Skeletal muscle tissue (tissue), 4 donors: Measurements from ENCODE around the gene CRLF3. TPM values are rescaled to one million over a fixed set of nuclear protein-coding genes. Genes with fewer than 3 reads are reported as not detected.
"Not testable (repeated sequence)": the region's sequence is repeated elsewhere in the genome, so short reads cannot be mapped to it uniquely, and the experiment has no call there.

Experiments
- H3K27ac ChIP-seq: one replicate; pipeline ENCODE4 v1.7.0; 2013; ENCODE audit warnings: mild to moderate bottlenecking, low read depth, low read length, inconsistent platforms
- H3K27me3 ChIP-seq, 3 donors: one replicate each; pipeline ENCODE4 v1.7.0; 2013; ENCODE audit warnings: low read length in 3 of 3; ENCODE audit not compliant: control insufficient read depth in 3 of 3, insufficient read depth in 3 of 3
- H3K36me3 ChIP-seq, 3 donors: one replicate each; pipeline ENCODE4 v1.7.0; 2013; ENCODE audit warnings: low read length in 3 of 3; ENCODE audit not compliant: control insufficient read depth in 3 of 3, insufficient read depth in 3 of 3
- H3K4me1 ChIP-seq, 3 donors: one replicate each; pipeline ENCODE4 v1.7.0; 2013; ENCODE audit warnings: low read length in 3 of 3, mild to moderate bottlenecking in 3 of 3; ENCODE audit not compliant: control insufficient read depth in 3 of 3, insufficient read depth in 3 of 3
- H3K4me3 ChIP-seq, 3 donors: one replicate each; pipeline ENCODE4 v1.7.0; 2013; ENCODE audit warnings: low read length in 3 of 3
- H3K9ac ChIP-seq, 3 donors: one replicate each; pipeline ENCODE4 v1.7.0; 2013; ENCODE audit warnings: low read length in 3 of 3, mild to moderate bottlenecking in 3 of 3, moderate library complexity in 2 of 3, low read depth in 1 of 3
- H3K9me3 ChIP-seq, 3 donors: one replicate each; pipeline ENCODE4 v1.7.0; 2013; ENCODE audit warnings: low read length in 3 of 3; ENCODE audit not compliant: control insufficient read depth in 3 of 3
- total RNA-seq: library from RNA; depleted of rRNA; stranded (reverse); fragments of >200 nt; gene quantifications from one replicate; pipeline ENCODE4 v1.2.3, GENCODE V29; 2014
- donor health status: Osteomylitis.

The CRLF3 gene
- total RNA-seq, 1 donor from 2014 or later, result 7.8 TPM

- no peak overlapping the region for H3K4me3 ChIP-seq
- H3K27ac ChIP-seq, result no peak overlapping the region
- H3K36me3 ChIP-seq, result no peaks in the 10 kb centered on the region
- H3K9ac ChIP-seq, result no peak overlapping the region
- peaks cover 0 to 6% (median 4%) of the 10 kb centered on the region in 3 donors for H3K4me1 ChIP-seq
- H3K27me3 ChIP-seq, result no peaks in the 10 kb centered on the region
- H3K9me3 ChIP-seq, result no peaks in the 10 kb centered on the region
These were observed 8.3 kb downstream of the CRLF3 start for GRCh38 chr17:30816165-30816564.

- not testable (repeated sequence) for H3K9ac ChIP-seq, H3K4me1 ChIP-seq, H3K27ac ChIP-seq, H3K27me3 ChIP-seq, H3K4me3 ChIP-seq, H3K9me3 ChIP-seq, H3K36me3 ChIP-seq
These were observed 9.6 kb downstream of the CRLF3 start for GRCh38 chr17:30814860-30815259.

DNA sequence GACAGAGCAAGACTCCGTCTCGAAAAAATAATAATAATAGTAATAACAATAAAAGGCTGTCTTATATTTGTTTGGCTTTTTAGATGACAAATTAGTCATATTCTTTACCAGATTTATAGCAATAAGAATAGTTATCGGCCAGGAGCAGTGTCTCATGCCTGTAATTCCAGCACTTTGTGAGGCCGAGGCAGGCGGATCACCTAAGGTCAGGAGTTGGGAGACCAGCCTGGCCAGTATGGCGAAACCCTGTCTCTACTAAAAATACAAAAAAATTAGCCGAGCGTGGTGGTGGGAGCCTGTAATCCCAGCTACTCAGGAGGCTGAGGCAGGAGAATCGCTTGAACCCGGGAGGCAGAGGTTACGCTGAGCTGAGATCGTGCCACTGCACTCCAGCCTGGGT, 10.3 kb downstream of the CRLF3 start:
- H3K9ac ChIP-seq, H3K27ac ChIP-seq, H3K9me3 ChIP-seq, H3K4me1 ChIP-seq, H3K27me3 ChIP-seq, H3K36me3 ChIP-seq, H3K4me3 ChIP-seq: not testable (repeated sequence)

- no peaks in the 10 kb centered on the region for H3K36me3 ChIP-seq
- H3K9ac ChIP-seq, result peak overlapping the region in 1 of 3 donors; percentile 14
- no peak overlapping the region for H3K27ac ChIP-seq
- no peaks in the 10 kb centered on the region for H3K27me3 ChIP-seq
- H3K4me3 ChIP-seq, result no peak overlapping the region
- H3K4me1 ChIP-seq, result peaks cover 0 to 6% (median 4%) of the 10 kb centered on the region in 3 donors
- no peaks in the 10 kb centered on the region for H3K9me3 ChIP-seq
These were observed 12.0 kb downstream of the CRLF3 start for GRCh38 chr17:30812218-30813177.

- no peaks in the 10 kb centered on the region for H3K9me3 ChIP-seq
- H3K4me3 ChIP-seq, result no peak overlapping the region
- no peak overlapping the region for H3K9ac ChIP-seq
- no peaks in the 10 kb centered on the region for H3K27me3 ChIP-seq
- no peak overlapping the region for H3K27ac ChIP-seq
- H3K4me1 ChIP-seq, result peaks cover 0 to 6% (median 4%) of the 10 kb centered on the region in 3 donors
- H3K36me3 ChIP-seq, result no peaks in the 10 kb centered on the region
These were observed 14.6 kb downstream of the CRLF3 start for GRCh38 chr17:30809867-30810266.

DNA sequence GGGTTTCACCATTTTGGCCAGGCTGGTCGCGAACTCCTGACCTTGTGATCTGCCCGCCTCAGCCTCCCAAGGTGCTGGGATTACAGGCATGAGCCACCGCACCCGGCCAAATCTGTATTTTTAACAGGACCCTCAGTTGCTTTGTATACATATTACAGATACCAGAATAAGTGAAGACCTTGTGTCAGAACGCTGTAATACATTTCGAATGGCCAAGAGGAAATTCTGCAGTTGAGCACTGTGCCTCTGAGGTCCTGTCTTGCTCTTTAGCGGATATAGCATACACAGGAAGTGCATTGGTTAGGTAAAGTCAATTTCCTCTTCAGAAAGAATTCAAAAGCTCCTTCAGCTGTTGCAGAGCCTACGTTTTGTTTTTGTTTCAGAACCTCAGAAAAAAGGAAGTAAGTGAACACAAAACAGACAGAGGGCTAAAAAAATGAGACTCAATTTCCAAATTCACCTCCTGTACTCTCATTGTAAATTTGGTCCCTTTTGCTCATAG, 15.7 kb downstream of the CRLF3 start:
- Histone ChIP-seq H3K4me3 (no peak overlapping the region), H3K27ac (no peak overlapping the region), H3K9me3 (no peaks in the 10 kb centered on the region), H3K36me3 (peaks cover 0 to under 1% (median under 1%) of the 10 kb centered on the region in 3 donors), H3K9ac (no peak overlapping the region), H3K4me1 (peaks cover 0 to 6% (median 4%) of the 10 kb centered on the region in 3 donors), H3K27me3 (no peaks in the 10 kb centered on the region)

DNA sequence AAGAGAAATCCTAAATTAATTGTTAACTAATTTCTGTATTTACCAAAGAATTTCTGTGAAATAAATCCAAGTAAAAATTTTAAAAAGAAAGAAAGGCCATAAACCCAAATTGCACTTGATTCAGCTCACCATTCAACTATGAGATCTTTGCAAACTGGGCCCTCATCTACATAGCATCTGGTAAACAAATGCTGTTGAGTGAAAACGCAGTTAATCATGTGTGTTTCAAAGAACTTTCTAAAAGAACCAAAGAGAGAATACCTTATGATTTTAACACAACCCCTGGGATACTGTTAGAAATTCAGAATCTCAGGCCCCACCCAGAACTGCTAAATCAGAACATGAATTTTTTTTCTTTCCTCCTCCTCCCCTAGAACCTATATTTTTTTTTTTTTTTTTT, 16.6 kb downstream of the CRLF3 start:
- H3K27me3 ChIP-seq, result no peaks in the 10 kb centered on the region
- no peak overlapping the region for H3K27ac ChIP-seq
- peaks cover 0 to 8% (median 4%) of the 10 kb centered on the region in 3 donors for H3K36me3 ChIP-seq
- no peaks in the 10 kb centered on the region for H3K9me3 ChIP-seq
- no peak overlapping the region for H3K4me3 ChIP-seq
- no peak overlapping the region for H3K9ac ChIP-seq
- peaks cover 0 to 6% (median 4%) of the 10 kb centered on the region in 3 donors for H3K4me1 ChIP-seq

DNA sequence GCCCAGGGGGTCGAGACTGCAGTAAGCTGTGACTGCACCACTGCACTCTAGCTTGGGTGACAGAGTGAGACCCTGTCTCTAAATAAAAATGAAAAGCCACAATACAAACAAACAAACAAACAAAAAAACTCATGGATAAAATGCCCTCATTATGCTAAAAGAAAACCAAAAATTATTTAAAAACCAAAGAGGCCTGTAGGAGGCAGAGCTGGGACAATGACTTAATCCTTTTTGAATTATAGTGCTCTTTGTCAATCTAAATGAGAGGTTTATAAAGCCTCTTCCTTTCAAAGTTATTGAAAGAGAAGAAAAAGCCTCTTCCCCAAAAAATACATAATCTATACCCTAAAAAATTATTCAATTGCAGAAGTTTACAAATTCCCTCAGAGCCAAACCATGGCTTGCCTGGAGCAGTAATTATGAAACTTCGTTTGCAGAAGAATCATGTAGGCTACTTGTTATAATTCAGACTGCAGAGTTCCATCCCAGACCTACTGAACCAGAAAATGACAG, 18.5 kb downstream of the CRLF3 start:
- no peaks in the 10 kb centered on the region for H3K4me1 ChIP-seq

DNA sequence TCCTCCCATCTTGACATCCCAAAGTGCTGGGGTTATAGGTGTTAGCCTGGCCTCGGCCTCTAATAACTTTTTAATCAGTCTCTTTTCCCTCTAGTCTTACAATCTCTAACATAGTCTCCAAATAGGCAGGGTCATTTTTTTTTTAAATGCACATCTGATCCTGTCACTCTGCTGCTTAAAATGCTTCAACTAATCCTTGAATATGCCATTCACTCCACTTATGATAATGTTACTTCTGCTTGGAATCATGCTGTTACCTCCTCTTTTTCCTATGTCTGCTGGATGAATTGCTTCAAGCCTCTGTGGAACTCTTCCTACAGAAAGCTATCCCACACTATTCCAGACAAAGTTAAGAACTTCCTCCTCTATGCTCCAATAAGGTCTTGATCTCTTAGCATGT, 22.8 kb downstream of the CRLF3 start:
- H3K9me3 ChIP-seq, result no peaks in the 10 kb centered on the region
- no peak overlapping the region for H3K27ac ChIP-seq
- H3K4me3 ChIP-seq, result no peak overlapping the region
- H3K27me3 ChIP-seq, result no peaks in the 10 kb centered on the region
- H3K36me3 ChIP-seq, result peaks cover 4 to 22% (median 9%) of the 10 kb centered on the region in 3 donors
- H3K4me1 ChIP-seq, result no peaks in the 10 kb centered on the region
- no peak overlapping the region for H3K9ac ChIP-seq

More for the DNA sequence above, 18.5 kb downstream of the CRLF3 start:
- Histone ChIP-seq H3K27ac (no peak overlapping the region), H3K27me3 (no peaks in the 10 kb centered on the region), H3K4me3 (no peak overlapping the region), H3K9ac (no peak overlapping the region), H3K9me3 (no peaks in the 10 kb centered on the region), H3K36me3 (peaks cover 4 to 11% (median 4%) of the 10 kb centered on the region in 3 donors)

GRCh38 chr17:30796016-30796415, 28.5 kb downstream of the CRLF3 start:
- H3K9me3 ChIP-seq, result no peaks in the 10 kb centered on the region
- no peak overlapping the region for H3K9ac ChIP-seq
- H3K27me3 ChIP-seq, result no peaks in the 10 kb centered on the region
- H3K4me3 ChIP-seq, result no peak overlapping the region
- H3K36me3 ChIP-seq, result peaks cover 5 to 16% (median 13%) of the 10 kb centered on the region in 3 donors
- H3K4me1 ChIP-seq, result no peaks in the 10 kb centered on the region
- H3K27ac ChIP-seq, result no peak overlapping the region
